Neural progenitor cell (in vitro differentiated cells): Measurements from ENCODE around the gene CMTM8.

ENCODE experiments used
- CTCF ChIP-seq: fragments of 200-600 bp; sonication (generic); IDR thresholded peaks from 2 replicates; pipeline ENCODE4 v1.5.1; 2017; ENCODE audit warnings: antibody characterized with exemption, mild to moderate bottlenecking
- EZH2 ChIP-seq: fragments of 200-600 bp; sonication (generic); IDR thresholded peaks from 2 replicates; pipeline ENCODE4 v1.6.1; 2017; ENCODE audit warnings: antibody characterized with exemption, mild to moderate bottlenecking, moderate library complexity

GRCh38 chr3:32379831-32380500 is 141.5 kb downstream of the CMTM8 start:
- TF ChIP-seq CTCF = no peak
- TF ChIP-seq EZH2 = no peak
